Activated T-helper 17 cell treated with anti-CD3 and anti-CD28 coated beads, Interleukin-2, amount 50 U/mL, for 72 hours (primary cell): ENCODE results near the gene ASXL2. TPM values are rescaled to one million over a fixed set of nuclear protein-coding genes. Genes with fewer than 3 reads are reported as not detected.
"Not testable (repeated sequence)": the region's sequence is repeated elsewhere in the genome, so short reads cannot be mapped to it uniquely, and the experiment has no call there.

ENCODE experiments used
- ATAC-seq: fragments of 150-1000 bp; cut with Tn5 transposase; replicated peaks from 2 replicates; pipeline ENCODE4 v1.10.0; 2021; ENCODE audit warnings: mild to moderate bottlenecking, moderate library complexity
- H3K27ac Mint-ChIP-seq: one replicate; pipeline ENCODE4 v1.8.0; 2022; ENCODE audit warnings: mixed read lengths
- H3K27me3 Mint-ChIP-seq: one replicate; pipeline ENCODE4 v1.8.0; 2022; ENCODE audit warnings: mixed read lengths
- H3K36me3 Mint-ChIP-seq: one replicate; pipeline ENCODE4 v1.8.0; 2022; ENCODE audit warnings: low read depth, mild to moderate bottlenecking, mixed read lengths
- H3K4me1 Mint-ChIP-seq: one replicate; pipeline ENCODE4 v1.8.0; 2022; ENCODE audit warnings: mixed read lengths
- H3K4me3 Mint-ChIP-seq: one replicate; pipeline ENCODE4 v1.8.0; 2022; ENCODE audit warnings: mild to moderate bottlenecking, mixed read lengths
- H3K9me3 Mint-ChIP-seq: one replicate; pipeline ENCODE4 v1.8.0; 2022; ENCODE audit warnings: mixed read lengths
- total RNA-seq, 2 donors: library from RNA; stranded (reverse); gene quantifications; one replicate each; pipeline ENCODE4 v1.2.3, GENCODE V29; 2022

The ASXL2 gene
- total RNA-seq, 2 donors from 2014 or later = 28.5 to 37.1 TPM

DNA sequence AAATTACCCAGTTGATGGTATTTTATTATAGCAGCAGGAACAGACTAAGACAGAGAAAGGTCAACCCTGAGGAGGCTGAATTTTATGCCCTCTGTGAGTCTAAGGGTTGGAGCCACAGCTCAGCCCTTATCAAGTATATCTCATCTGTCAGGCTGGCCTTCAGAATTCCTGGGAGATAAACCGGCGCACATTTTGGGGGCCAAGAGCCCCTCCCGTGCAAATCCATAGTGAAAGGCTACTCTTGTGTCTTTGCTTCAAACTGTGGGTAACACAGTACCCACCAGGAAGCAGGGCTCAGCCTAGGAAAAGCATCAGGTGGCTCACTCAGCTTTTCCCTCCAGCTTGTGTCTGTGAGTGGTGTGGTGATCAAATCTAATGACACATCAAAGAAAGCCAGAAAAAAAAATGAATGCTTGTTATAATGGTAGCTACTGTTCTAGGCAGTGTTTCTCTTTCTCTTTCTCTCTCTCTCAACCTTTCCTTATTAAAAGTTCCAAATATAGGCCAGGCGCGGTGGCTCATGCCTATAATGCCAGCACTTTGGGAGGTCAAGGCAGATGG is 25.0 kb upstream of the ASXL2 start:
- no peak for ATAC-seq
- no peak overlapping the region for H3K4me3 Mint-ChIP-seq
- H3K27ac Mint-ChIP-seq = no peak overlapping the region
- H3K4me1 Mint-ChIP-seq = no peaks in the 10 kb centered on the region
- H3K36me3 Mint-ChIP-seq = no peaks in the 10 kb centered on the region
- H3K27me3 Mint-ChIP-seq = peaks cover 3% of the 10 kb centered on the region
- H3K9me3 Mint-ChIP-seq = no peaks in the 10 kb centered on the region

GRCh38 chr2:25899404-25899970 is 21.2 kb upstream of the ASXL2 start:
- Mint-ChIP-seq H3K9me3 (no peaks in the 10 kb centered on the region), H3K27ac (no peak overlapping the region), H3K4me1 (no peaks in the 10 kb centered on the region), H3K4me3 (no peak overlapping the region), H3K27me3 (no peaks in the 10 kb centered on the region), H3K36me3 (no peaks in the 10 kb centered on the region)
- no peak for ATAC-seq

DNA sequence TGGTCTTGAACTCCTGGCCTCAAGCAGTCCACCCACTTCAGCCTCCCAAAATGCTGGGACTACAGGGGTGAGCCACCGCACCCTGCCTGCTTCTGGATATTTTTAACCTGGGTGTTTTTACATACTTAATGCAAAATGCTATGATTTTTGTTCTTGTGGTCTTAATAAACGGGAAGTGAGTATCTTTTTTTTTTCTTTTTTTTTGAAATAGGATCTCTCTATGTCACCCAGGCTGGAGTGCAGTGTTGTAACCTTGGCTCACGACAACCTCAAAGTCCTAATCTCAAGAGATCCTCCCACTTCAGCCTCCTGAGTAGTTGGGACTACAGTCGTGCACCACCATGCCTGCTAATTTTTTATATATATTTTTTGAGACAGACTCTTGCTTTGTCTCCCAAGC is 19.2 kb upstream of the ASXL2 start:
- Mint-ChIP-seq H3K27ac (no peak overlapping the region), H3K4me1 (no peaks in the 10 kb centered on the region), H3K9me3 (no peaks in the 10 kb centered on the region), H3K4me3 (no peak overlapping the region), H3K27me3 (no peaks in the 10 kb centered on the region), H3K36me3 (no peaks in the 10 kb centered on the region)
- ATAC-seq = no peak

DNA sequence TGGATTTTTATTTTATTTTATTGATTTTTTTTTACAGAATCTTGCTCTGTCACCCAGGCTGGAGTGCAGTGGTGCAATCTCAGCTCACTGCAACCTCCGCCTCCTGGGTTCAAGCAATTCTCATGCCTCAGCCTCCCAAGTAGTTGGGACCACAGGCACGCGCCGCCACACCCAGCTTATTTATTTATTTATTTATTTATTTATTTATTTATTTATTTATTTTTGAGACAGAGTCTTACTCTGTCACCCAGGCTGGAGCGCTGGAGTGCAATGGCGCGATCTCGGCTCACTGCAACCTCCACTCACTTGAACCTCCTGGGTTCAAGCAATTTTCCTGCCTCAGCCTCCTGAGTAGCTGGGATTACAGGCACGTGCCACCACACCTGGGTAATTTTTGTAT is 18.0 kb upstream of the ASXL2 start:
- ATAC-seq, H3K9me3 Mint-ChIP-seq, H3K4me1 Mint-ChIP-seq, H3K27me3 Mint-ChIP-seq, H3K27ac Mint-ChIP-seq, H3K36me3 Mint-ChIP-seq, H3K4me3 Mint-ChIP-seq: not testable (repeated sequence)

- Mint-ChIP-seq H3K4me1 (no peaks in the 10 kb centered on the region), H3K27ac (no peak overlapping the region), H3K27me3 (no peaks in the 10 kb centered on the region), H3K9me3 (no peaks in the 10 kb centered on the region), H3K4me3 (no peak overlapping the region), H3K36me3 (no peaks in the 10 kb centered on the region)
- ATAC-seq = no peak
Measured at GRCh38 chr2:25895610-25896009, 17.3 kb upstream of the ASXL2 start.

DNA sequence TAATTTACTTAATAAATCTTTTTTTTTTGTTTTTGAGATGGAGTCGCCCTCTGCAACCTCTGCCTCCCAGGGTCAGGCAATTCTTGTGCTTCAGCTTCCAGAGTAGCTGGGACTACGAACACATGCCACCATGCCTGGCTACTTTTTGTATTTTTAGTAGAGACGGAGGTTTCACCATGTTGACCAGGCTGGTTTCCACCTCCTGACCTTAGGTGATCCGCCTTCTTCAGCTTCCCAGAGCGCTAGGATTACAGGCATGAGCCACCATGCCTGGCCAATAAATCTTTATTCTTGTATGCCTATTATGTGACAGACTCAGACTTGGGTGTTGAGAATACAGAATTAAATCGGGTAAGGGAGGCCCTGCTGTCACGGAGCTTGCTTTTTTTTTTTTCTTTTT is 16.7 kb upstream of the ASXL2 start:
- H3K4me3 Mint-ChIP-seq = no peak overlapping the region
- no peaks in the 10 kb centered on the region for H3K9me3 Mint-ChIP-seq
- ATAC-seq = no peak
- H3K4me1 Mint-ChIP-seq = no peaks in the 10 kb centered on the region
- no peak overlapping the region for H3K27ac Mint-ChIP-seq
- H3K36me3 Mint-ChIP-seq = no peaks in the 10 kb centered on the region
- H3K27me3 Mint-ChIP-seq = no peaks in the 10 kb centered on the region

DNA sequence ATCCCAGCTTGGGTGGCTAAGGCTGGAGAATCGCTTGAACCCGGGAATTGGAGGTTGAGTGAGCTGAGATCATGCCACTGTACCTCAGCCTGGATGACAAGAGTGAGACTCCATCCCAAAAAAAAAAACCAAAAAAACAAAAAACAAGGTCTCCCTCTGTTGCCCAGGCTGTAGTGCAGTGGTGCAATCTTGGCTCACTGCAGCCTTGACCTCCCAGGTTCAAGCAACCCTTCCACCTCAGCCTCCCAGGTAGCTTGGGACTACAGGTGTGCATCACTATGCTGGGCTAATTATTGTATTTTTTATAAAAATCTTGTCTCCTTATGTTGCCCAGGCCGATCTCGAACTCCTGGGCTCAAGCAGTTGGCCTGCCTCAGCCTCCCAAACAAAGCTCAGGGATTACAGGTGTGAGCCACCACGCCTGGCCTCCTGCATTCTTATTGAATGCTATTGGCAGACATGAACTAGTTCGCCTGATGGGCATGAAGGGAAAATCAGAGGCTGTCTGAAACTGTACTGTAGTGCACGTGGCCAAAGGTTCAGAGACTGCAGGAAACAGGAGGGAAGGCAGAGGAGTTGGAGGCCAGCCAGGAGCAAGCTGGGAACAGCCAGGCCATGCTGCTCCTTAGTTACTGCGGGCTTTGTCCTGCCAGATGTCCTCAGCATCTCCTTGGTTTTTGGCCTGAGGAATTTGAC is 16.0 kb upstream of the ASXL2 start:
- Mint-ChIP-seq H3K27ac (no peak overlapping the region), H3K9me3 (no peaks in the 10 kb centered on the region), H3K36me3 (no peaks in the 10 kb centered on the region), H3K4me3 (no peak overlapping the region), H3K4me1 (no peaks in the 10 kb centered on the region), H3K27me3 (no peaks in the 10 kb centered on the region)
- ATAC-seq = no peak

DNA sequence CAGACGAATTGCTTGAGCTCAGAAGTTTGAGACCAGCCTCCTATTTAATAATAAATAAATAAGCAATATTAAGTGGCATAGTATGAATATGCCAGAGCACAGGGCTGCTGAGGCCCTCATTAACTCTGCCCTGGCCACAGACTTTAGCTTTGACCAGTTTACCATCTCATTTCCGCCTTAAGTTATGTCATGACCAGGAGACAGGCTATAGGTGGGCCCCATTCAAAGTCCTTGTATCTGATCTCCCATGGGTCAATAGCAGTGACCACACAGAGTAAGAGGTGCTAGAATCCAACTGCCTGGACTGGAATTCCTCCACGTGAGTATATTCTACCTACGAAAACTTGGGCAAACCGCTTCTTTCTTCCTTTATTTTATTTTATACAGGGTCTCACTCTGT is 13.4 kb upstream of the ASXL2 start:
- no peak overlapping the region for H3K4me3 Mint-ChIP-seq
- H3K27ac Mint-ChIP-seq = no peak overlapping the region
- H3K9me3 Mint-ChIP-seq = no peaks in the 10 kb centered on the region
- H3K27me3 Mint-ChIP-seq = no peaks in the 10 kb centered on the region
- H3K36me3 Mint-ChIP-seq = no peaks in the 10 kb centered on the region
- ATAC-seq = no peak
- no peaks in the 10 kb centered on the region for H3K4me1 Mint-ChIP-seq

DNA sequence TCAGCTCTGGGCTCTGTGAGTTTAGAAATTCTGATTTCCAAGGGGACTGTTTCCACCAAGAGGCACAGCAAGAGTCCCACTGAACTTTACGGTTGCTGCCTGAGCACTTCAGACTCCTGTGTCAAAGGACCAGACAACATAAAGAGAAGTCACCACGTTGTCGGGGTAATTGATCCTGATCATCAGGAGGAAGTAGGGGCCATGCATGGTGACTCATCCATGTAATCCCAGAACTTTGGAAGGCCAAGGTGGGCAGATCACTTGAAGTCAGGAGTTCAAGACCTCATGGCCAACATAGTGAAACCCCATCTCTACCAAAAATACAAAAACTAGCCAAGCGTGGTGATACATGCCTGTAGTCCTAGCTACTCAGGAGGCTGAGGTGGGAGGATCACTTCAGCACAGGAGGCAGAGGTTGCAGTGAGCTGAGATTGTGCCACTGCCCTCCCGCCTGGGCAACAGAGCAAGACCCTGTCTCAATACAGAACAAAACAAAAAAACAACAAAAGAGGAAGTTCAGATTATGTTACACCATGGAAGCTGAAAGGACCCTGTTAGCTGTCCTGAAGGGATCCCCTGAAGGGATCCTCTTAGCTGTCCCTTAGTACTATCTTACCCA is 9.4 kb upstream of the ASXL2 start:
- H3K4me3 Mint-ChIP-seq = no peak overlapping the region
- H3K9me3 Mint-ChIP-seq = no peaks in the 10 kb centered on the region
- ATAC-seq = no peak
- no peaks in the 10 kb centered on the region for H3K4me1 Mint-ChIP-seq
- no peak overlapping the region for H3K27ac Mint-ChIP-seq
- H3K27me3 Mint-ChIP-seq = no peaks in the 10 kb centered on the region
- H3K36me3 Mint-ChIP-seq = no peaks in the 10 kb centered on the region

DNA sequence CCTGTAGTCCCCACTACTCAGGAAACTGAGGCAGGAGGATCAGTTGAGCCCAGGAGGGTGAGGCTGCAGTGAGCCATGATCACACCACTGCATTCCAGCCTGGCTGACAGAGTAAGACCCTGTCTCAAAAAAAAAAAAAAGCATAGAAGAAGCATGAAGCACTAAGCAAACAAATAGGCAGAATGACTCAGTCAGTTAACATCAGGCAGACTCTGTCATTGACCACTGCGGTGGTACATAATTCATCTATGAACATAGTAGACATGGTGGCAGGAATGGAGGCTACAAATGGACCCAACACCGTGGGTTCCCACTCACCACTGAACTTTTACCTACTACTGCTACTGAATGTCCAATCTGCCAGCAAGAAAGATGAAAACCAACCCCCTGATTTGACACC is 7.6 kb upstream of the ASXL2 start:
- Mint-ChIP-seq H3K36me3 (no peaks in the 10 kb centered on the region), H3K27ac (no peak overlapping the region), H3K4me3 (no peak overlapping the region), H3K4me1 (peaks cover 3% of the 10 kb centered on the region), H3K27me3 (no peaks in the 10 kb centered on the region), H3K9me3 (no peaks in the 10 kb centered on the region)
- ATAC-seq = no peak

DNA sequence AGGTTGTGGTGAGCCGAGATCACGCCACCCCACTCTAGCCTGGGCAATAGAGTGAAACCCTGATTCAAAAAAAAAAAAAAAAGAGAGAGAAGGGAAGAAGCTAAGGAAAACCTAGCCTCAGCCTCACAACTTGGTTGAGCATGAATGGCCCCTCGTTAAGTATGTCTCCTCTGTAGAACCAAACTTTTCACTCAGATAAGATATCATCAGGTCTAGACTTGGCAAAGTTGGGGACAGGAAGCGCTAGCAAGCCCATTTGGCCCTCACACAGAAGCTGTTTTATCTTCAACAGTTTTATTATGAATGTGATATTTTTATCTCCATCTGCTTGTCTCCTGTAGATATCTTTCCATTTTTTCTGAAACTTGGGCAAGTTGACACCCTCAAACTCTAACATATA is 3.5 kb upstream of the ASXL2 start:
- H3K36me3 Mint-ChIP-seq = peaks cover 9% of the 10 kb centered on the region
- no peak overlapping the region for H3K27ac Mint-ChIP-seq
- no peak for ATAC-seq
- H3K4me1 Mint-ChIP-seq = peaks cover 16% of the 10 kb centered on the region
- H3K27me3 Mint-ChIP-seq = no peaks in the 10 kb centered on the region
- no peak overlapping the region for H3K4me3 Mint-ChIP-seq
- no peaks in the 10 kb centered on the region for H3K9me3 Mint-ChIP-seq

- no peak for ATAC-seq
- Mint-ChIP-seq H3K27me3 (no peaks in the 10 kb centered on the region), H3K27ac (peak overlapping the region; percentile 92), H3K9me3 (no peaks in the 10 kb centered on the region), H3K36me3 (peaks cover 16% of the 10 kb centered on the region), H3K4me1 (peaks cover 26% of the 10 kb centered on the region), H3K4me3 (peak overlapping the region; percentile 89)
Measured at GRCh38 chr2:25879133-25879730, 945 bp upstream of the ASXL2 start.

- Mint-ChIP-seq H3K27me3 (no peaks in the 10 kb centered on the region), H3K4me3 (peak overlapping the region; percentile 89), H3K36me3 (peaks cover 29% of the 10 kb centered on the region)
Measured at GRCh38 chr2:25877431-25878360, 591 bp downstream of the ASXL2 start.

GRCh38 chr2:25872134-25872533 is 6.2 kb downstream of the ASXL2 start:
- H3K4me1 Mint-ChIP-seq = peaks cover 23% of the 10 kb centered on the region
- peaks cover 74% of the 10 kb centered on the region for H3K36me3 Mint-ChIP-seq
- H3K4me3 Mint-ChIP-seq = no peak overlapping the region
- no peaks in the 10 kb centered on the region for H3K9me3 Mint-ChIP-seq
- ATAC-seq = no peak
- no peak overlapping the region for H3K27ac Mint-ChIP-seq
- H3K27me3 Mint-ChIP-seq = no peaks in the 10 kb centered on the region

More at GRCh38 chr2:25877431-25878360, 591 bp downstream of the ASXL2 start:
- Mint-ChIP-seq H3K9me3 (no peaks in the 10 kb centered on the region), H3K4me1 (peaks cover 32% of the 10 kb centered on the region), H3K27ac (peak overlapping the region; percentile 92)
- peak; percentile 47 for ATAC-seq
